ENCODE data around the gene CHTF18. TPM values are rescaled to one million over a fixed set of nuclear protein-coding genes. Genes with fewer than 3 reads are reported as not detected.

The CHTF18 gene
- total and polyA plus RNA-seq, 2 donors (not counting 3 experiments of a cell fraction or from before 2014, with no cell fraction given) = 33.0 to 69.5 TPM

DNA sequence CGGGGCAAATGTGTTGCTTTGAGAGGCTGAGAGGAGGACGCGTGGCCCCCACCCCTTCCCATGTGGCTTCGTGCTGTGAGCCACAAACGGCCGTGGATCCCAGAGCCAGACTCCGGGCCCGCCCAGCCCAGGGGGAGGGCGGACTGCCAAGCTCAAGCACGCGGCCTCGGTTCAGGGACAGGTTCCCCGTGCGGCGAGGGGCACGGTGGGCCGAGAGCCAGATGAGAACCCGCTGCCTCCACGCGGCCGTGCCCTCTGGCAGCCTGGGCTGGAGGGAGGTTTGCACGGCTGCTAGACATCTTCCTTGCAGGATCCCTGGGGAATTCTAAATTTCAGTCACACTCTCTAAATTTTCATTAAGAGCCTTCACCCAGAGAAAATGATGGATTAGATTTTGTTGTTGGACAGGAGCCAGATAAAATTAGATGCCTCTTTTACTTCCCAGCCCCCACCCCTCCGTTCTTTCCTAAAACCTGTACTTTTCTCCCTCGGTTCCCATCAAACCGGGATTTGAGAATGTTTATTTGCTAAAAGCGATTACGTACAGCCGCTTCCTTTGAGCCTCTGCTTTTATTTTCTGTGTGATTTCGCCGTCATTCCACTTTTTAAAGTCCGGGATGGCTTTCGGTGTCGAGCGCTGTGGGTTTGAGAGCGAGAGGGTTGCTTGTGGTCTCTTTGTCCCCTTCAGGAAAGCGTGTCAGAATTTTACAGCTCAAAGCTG is 37.1 kb downstream of the CHTF18 start:
- Histone ChIP-seq H3K27ac (ENCODE audit: insufficient read depth, low read depth, low read length) (no peak overlapping the region), H3K9ac (replicated peaks; ENCODE audit: extremely low read depth, insufficient read depth, low read length) (no peak overlapping the region), H3K79me2 (ENCODE audit: control insufficient read depth, insufficient read depth, low read length) (no peaks in the 10 kb centered on the region), H2AFZ (ENCODE audit: low read depth, low read length) (no peak overlapping the region), H3K27me3 (ENCODE audit: control insufficient read depth in 2 of 2, insufficient read depth in 2 of 2, low read length in 2 of 2) (no peaks in the 10 kb centered on the region), H3K9me1 (replicated peaks; ENCODE audit: control insufficient read depth, extremely low read depth, insufficient read depth, low read length) (no peaks in the 10 kb centered on the region), H3K9me3 (replicated peaks; ENCODE audit: control insufficient read depth, insufficient read depth, low read length) (no peaks in the 10 kb centered on the region), H3K4me3 (replicated peaks in 1 of 3; ENCODE audit: insufficient read depth in 1 of 3, low read depth in 1 of 3, low read length in 3 of 3) (no peak overlapping the region), H3K4me1 (ENCODE audit: control insufficient read depth, extremely low read depth, insufficient read depth, low read length) (no peaks in the 10 kb centered on the region), H3K36me3 (ENCODE audit: control insufficient read depth in 2 of 2, extremely low read depth in 1 of 2, insufficient read depth in 2 of 2, low read length in 2 of 2) (no peaks in the 10 kb centered on the region), H3K4me2 (ENCODE audit: insufficient read depth, low read length) (no peak overlapping the region), H4K20me1 (replicated peaks; ENCODE audit: control insufficient read depth, extremely low read depth, insufficient read depth, low read length) (no peaks in the 10 kb centered on the region)
- no peak for DNase-seq (ENCODE audit: low read depth, low spot score)
- dilution Hi-C loops (cut with MboI; ENCODE audit: extremely low pct_ligation_motif_present, low sequenced_read_pairs) (no loop called here), intact Hi-C loops (cut with micrococcal nuclease) (no loop called here)
- FAIRE-seq = no peak
- BruUV-seq (replicated peaks) = no TSS peak
- CTCF ChIA-PET = no interaction called here
- POLR2A ChIA-PET = no interaction called here
- no peak for TF ChIP-seq MYC (IDR thresholded peaks at IDR 0.05; ENCODE audit: low read depth, low read length)
- TF ChIP-seq, protein P1, sequence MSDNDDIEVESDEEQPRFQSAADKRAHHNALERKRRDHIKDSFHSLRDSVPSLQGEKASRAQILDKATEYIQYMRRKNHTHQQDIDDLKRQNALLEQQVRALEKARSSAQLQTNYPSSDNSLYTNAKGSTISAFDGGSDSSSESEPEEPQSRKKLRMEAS (IDR thresholded peaks at IDR 0.05; ENCODE audit: insufficient read depth, insufficient read length) = no peak
- TF ChIP-seq POLR2A (IDR thresholded peaks at IDR 0.05; ENCODE audit: low read depth, low read length) = no peak
- TF ChIP-seq JUN (IDR thresholded peaks at IDR 0.05; ENCODE audit: borderline replicate concordance, insufficient read depth, insufficient read length, low read depth) = no peak
- TF ChIP-seq POLR2AphosphoS5 (IDR thresholded peaks at IDR 0.05; ENCODE audit: insufficient read depth, low read depth, low read length) = no peak
- no peak for TF ChIP-seq EZH2 (IDR thresholded peaks at IDR 0.05; ENCODE audit: borderline replicate concordance, low read depth, low read length, severe bottlenecking)
- TF ChIP-seq FOS (IDR thresholded peaks at IDR 0.05; ENCODE audit: borderline replicate concordance, insufficient read depth, low read length) = no peak
- TF ChIP-seq, protein P2, sequence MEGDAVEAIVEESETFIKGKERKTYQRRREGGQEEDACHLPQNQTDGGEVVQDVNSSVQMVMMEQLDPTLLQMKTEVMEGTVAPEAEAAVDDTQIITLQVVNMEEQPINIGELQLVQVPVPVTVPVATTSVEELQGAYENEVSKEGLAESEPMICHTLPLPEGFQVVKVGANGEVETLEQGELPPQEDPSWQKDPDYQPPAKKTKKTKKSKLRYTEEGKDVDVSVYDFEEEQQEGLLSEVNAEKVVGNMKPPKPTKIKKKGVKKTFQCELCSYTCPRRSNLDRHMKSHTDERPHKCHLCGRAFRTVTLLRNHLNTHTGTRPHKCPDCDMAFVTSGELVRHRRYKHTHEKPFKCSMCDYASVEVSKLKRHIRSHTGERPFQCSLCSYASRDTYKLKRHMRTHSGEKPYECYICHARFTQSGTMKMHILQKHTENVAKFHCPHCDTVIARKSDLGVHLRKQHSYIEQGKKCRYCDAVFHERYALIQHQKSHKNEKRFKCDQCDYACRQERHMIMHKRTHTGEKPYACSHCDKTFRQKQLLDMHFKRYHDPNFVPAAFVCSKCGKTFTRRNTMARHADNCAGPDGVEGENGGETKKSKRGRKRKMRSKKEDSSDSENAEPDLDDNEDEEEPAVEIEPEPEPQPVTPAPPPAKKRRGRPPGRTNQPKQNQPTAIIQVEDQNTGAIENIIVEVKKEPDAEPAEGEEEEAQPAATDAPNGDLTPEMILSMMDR (IDR thresholded peaks at IDR 0.05; ENCODE audit: extremely low read depth in 1 of 2, insufficient read depth in 1 of 2, low read depth in 1 of 2, low read length in 2 of 2) = no peak
- TF ChIP-seq GATA2 (IDR thresholded peaks at IDR 0.05; ENCODE audit: insufficient read depth, insufficient read length, low read depth, low read length) = no peak

Measured in endothelial cell of umbilical vein (primary cell).